Loucy (cell line): ENCODE measurements around the gene CFAP157.

Source experiments
- EZH2phosphoT487 ChIP-seq: fragments of 200-600 bp; IDR thresholded peaks from 2 replicates; pipeline ENCODE4 v1.6.1; 2018; ENCODE audit warnings: antibody characterized with exemption, mild to moderate bottlenecking, moderate library complexity, borderline replicate concordance
- TF ChIP-seq, protein P1 (sequence below): fragments of 200-600 bp; sonication (generic); conservative IDR thresholded peaks from 2 replicates; pipeline ENCODE4 v1.5.1; 2014; ENCODE audit warnings: mild to moderate bottlenecking, antibody characterized with exemption, low read length

DNA sequence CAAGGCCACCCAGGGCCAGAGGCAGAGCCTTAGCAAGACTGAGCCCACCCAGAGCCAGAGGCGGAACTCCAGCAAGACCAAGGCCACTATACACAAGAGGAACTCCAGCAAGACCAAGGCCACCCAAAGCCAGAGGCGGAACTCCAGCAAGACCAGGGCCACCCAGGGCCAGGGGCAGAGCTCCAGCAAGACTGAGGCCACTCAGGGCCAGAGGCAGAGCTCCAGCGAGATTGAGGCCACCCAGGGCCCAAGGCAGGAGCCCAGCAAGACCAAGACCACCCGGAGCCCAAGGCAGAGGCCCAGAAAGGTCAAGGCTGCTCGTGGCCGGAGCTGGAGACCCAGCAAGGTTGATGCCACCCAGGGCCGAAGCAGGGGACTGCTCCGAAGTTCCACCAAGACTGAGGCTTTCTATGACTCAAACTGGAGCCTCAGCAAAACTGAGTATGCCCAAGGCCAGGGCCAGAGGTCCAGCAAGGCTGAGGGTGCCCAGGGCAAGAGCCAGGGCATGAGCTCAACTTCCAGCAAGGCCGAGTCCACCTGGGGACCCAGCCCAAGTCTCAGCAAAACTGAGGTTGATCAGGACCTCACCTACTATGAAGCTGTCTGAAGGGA, 24.1 kb downstream of the CFAP157 start:
- TF ChIP-seq, protein P1, sequence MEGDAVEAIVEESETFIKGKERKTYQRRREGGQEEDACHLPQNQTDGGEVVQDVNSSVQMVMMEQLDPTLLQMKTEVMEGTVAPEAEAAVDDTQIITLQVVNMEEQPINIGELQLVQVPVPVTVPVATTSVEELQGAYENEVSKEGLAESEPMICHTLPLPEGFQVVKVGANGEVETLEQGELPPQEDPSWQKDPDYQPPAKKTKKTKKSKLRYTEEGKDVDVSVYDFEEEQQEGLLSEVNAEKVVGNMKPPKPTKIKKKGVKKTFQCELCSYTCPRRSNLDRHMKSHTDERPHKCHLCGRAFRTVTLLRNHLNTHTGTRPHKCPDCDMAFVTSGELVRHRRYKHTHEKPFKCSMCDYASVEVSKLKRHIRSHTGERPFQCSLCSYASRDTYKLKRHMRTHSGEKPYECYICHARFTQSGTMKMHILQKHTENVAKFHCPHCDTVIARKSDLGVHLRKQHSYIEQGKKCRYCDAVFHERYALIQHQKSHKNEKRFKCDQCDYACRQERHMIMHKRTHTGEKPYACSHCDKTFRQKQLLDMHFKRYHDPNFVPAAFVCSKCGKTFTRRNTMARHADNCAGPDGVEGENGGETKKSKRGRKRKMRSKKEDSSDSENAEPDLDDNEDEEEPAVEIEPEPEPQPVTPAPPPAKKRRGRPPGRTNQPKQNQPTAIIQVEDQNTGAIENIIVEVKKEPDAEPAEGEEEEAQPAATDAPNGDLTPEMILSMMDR: no peak
- no peak for TF ChIP-seq EZH2phosphoT487
